Myocyte (in vitro differentiated cells): ENCODE data around the gene SGO1. TPM values are rescaled to one million over a fixed set of nuclear protein-coding genes. Genes with fewer than 3 reads are reported as not detected.

ENCODE experiments used
- microRNA-seq: library from miRNA; unstranded; fragments of <30 nt; microRNA quantifications from one replicate; pipeline ENCODE4, GENCODE V29; 2016
- total RNA-seq: library from RNA; depleted of rRNA; stranded (reverse); fragments of >200 nt; gene quantifications from 2 replicates; pipeline ENCODE4 v1.2.3, GENCODE V29; 2014

Gene SGO1
- total RNA-seq, 1 donor from 2014 or later, result 0.51 TPM

Small RNA genes within 50 kb of the gene (microRNA-seq; reads per million reads assigned to microRNA genes)
- gene MIR3135A, result not detected

Other genes with a start within 250 kb of the SGO1 start
- gene RAB5A, start 239.1 kb downstream of the SGO1 start, total RNA-seq, result 58.1 and 58.5 TPM in 2 replicates
- gene PP2D1, start 173.9 kb downstream of the SGO1 start, total RNA-seq, result not detected in 2 replicates
- gene KAT2B, start 145.8 kb downstream of the SGO1 start, total RNA-seq, result 25.3 and 26.6 TPM in 2 replicates